ENCODE measurements around the gene MORN4. TPM values are rescaled to one million over a fixed set of nuclear protein-coding genes. Genes with fewer than 3 reads are reported as not detected.

The MORN4 gene
- total RNA-seq, 4 donors from 2014 or later, result 0.34 to 3.6 (median 1.2) TPM

DNA sequence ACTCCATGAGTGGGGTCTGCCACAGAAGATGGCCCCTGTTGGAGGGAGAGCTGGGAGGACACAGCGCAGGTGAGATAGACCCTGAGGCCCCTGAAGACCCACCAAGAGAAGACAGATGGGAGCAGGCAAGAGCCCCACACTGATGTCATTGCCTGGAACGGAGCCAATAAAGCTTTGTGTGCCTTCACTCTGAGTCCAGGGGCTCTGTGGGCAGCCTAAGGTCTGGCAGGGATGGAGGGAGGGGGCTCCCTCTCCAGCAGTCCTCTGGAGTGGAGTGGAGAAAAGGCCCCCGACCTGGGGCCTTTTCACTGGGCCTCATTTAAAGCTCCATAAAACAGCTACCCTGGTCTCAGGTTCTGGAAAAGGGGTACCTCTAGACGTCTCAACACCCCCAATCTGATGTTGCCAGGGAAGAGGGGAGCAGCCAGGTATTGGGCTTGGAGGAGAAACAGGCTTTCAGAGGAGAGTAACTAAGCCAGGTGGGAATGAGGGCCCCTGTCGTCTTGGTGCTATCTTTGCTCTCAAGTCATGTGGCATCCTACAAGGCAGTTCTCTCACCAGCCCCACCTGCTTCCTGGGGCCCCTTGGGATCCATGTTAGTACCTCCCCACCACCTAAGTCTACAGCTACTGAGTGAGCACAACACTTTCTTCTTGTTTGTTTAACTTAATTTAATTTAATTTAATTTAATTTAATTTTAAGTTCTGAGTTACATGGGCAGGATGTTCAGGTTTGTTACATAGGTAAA lies 42.4 kb downstream of the MORN4 start:
- H3K9me3 ChIP-seq, result no peaks in the 10 kb centered on the region
- no peak overlapping the region for H3K27ac ChIP-seq
- TF ChIP-seq POLR2A (IDR thresholded peaks at IDR 0.05), result no peak
- TF ChIP-seq, protein P1, sequence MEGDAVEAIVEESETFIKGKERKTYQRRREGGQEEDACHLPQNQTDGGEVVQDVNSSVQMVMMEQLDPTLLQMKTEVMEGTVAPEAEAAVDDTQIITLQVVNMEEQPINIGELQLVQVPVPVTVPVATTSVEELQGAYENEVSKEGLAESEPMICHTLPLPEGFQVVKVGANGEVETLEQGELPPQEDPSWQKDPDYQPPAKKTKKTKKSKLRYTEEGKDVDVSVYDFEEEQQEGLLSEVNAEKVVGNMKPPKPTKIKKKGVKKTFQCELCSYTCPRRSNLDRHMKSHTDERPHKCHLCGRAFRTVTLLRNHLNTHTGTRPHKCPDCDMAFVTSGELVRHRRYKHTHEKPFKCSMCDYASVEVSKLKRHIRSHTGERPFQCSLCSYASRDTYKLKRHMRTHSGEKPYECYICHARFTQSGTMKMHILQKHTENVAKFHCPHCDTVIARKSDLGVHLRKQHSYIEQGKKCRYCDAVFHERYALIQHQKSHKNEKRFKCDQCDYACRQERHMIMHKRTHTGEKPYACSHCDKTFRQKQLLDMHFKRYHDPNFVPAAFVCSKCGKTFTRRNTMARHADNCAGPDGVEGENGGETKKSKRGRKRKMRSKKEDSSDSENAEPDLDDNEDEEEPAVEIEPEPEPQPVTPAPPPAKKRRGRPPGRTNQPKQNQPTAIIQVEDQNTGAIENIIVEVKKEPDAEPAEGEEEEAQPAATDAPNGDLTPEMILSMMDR (IDR thresholded peaks at IDR 0.05), result no peak
- H3K36me3 ChIP-seq, result no peaks in the 10 kb centered on the region
- no peaks in the 10 kb centered on the region for H3K27me3 ChIP-seq
- 57 to 60% methylated on average over 1 to 4 of the region's 5 CpGs for WGBS, 2 donors
- H3K4me1 ChIP-seq, result peaks cover 0 to 6% (median 4%) of the 10 kb centered on the region in 3 donors
- no peak for DNase-seq
- intact Hi-C loops (cut with DNase I), result no loop called here
- no peak overlapping the region for H3K4me3 ChIP-seq

DNA sequence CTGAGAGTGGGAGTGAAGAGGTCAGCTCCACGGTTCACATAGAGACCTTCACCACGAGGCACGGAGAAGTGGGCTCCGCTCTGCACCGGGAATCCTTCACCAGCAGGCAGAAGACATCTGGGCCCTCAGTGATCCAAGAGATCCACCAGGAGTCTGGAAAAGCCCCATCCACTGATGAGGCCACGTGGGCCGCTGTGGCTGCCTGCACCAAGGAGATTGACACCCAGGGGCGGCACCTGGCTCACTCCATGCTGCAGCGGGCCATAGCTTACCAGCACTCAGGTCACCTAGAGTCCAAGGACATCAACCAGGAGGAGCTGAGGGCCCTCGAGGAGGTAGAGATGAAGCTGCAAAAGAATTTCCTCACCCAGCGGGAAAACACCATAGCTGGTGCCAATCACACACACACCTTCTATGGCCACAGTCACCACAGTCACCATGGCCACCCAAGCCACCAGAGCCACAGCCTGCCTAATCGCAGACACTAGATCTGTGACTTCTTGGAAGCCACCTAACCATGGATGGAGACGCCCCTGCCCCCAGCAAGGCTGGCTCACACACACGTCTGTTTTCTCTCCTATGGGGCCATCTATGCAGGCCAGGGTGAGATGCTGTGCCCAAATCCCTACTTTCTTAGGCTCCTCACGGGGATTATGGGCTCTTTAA lies 43.1 kb downstream of the MORN4 start:
- Histone ChIP-seq H3K4me1 (peaks cover 0 to 3% (median 0%) of the 10 kb centered on the region in 3 donors), H3K27ac (no peak overlapping the region), H3K36me3 (no peaks in the 10 kb centered on the region), H3K4me3 (no peak overlapping the region), H3K27me3 (no peaks in the 10 kb centered on the region), H3K9me3 (no peaks in the 10 kb centered on the region)
- no peak for DNase-seq
- intact Hi-C loops (cut with DNase I), result no loop called here
- TF ChIP-seq POLR2A (IDR thresholded peaks at IDR 0.05), result no peak
- TF ChIP-seq, protein P1 (IDR thresholded peaks at IDR 0.05), result no peak
- WGBS, 2 donors, result 76 to 96% methylated on average over 9 to 11 of the region's 15 CpGs

DNA sequence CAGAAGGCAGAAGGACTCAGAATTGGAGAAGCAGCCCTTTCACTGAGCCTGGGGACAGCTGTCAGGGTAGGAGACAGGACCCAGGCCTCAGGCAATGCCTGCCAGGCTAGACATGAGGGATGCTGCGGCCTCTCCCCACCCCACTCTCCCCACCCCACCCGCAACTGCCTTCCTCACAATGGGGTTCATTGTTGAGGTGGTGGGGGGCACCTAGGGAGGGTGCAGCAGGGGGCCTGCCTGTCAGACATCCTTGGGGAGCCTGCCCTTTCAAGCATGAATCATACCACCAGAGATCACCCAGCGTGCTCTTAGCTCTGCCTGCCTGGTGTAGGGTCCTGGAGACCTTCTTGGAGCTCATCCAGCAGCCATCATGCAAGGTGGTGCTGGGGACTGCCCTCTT lies 43.8 kb downstream of the MORN4 start, which contains the start of gene C10orf62:
Gene C10orf62, plus strand, starts transcription at position 243 of the 400 bp plus-strand sequence. CDS start 177 bp downstream, outside the sequence.
- H3K27me3 ChIP-seq, result no peaks in the 10 kb centered on the region
- no peaks in the 10 kb centered on the region for H3K9me3 ChIP-seq
- H3K27ac ChIP-seq, result no peak within 1 kb of the TSS
- intact Hi-C loops (cut with DNase I), result no loop called here
- 67 to 100% methylated on average over 1 of the region's 3 CpGs for WGBS, 2 donors
- no peak within 1 kb of the TSS for H3K4me3 ChIP-seq
- peaks cover 0 to 10% (median 3%) of the 10 kb centered on the region in 3 donors for H3K4me1 ChIP-seq
- no peak for DNase-seq
- H3K36me3 ChIP-seq, result no peaks in the 10 kb centered on the region
- no peak for TF ChIP-seq POLR2A (IDR thresholded peaks at IDR 0.05)
- TF ChIP-seq, protein P1 (IDR thresholded peaks at IDR 0.05), result no peak

DNA sequence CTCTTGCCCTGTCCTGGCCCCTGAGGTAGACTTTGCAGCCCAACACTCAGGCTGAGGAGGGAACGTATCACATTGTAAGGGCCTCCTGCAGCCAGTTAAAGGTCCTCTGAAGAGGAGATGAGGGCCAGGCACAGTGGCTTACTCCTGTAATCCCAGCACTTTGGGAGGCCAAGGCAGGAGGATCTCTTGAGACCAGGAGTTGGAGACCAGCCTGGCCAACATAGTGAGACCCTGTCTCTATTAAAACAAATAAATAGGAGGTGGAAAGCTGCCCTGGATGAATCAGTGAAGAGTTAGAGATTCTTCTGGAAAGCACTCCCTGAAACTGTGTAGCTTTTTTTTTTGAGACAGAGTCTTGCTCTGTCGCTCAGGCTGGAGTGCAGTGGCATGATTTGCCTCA lies 46.1 kb downstream of the MORN4 start:
- 86 to 100% methylated on average over 2 of the region's 2 CpGs for WGBS, 2 donors
- Histone ChIP-seq H3K4me1 (peaks cover 0 to 21% (median 9%) of the 10 kb centered on the region in 3 donors), H3K9me3 (no peaks in the 10 kb centered on the region), H3K36me3 (no peaks in the 10 kb centered on the region), H3K27me3 (no peaks in the 10 kb centered on the region), H3K27ac (no peak overlapping the region), H3K4me3 (no peak overlapping the region)
- DNase-seq, result no peak
- intact Hi-C loops (cut with DNase I), result no loop called here
- TF ChIP-seq, protein P1 (IDR thresholded peaks at IDR 0.05), result no peak
- TF ChIP-seq POLR2A (IDR thresholded peaks at IDR 0.05), result no peak

DNA sequence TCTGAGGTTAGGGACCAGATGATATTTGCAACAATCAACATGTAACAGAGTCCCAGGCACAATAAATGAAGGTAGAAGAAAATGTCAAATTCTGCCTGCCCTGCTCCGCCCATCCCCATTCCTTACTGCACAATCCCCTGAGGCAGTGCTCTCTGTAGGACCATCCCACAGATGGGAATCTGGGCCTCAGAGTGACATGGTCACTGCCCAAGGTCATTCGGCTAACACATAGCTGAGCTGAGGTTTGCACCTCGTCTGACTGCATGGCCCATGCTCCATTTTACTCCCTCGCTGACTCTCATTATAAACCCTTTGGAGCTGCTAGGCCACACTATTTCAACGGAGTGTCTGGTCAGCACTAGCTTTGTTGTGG lies 47.9 kb downstream of the MORN4 start:
- 86 to 91% methylated on average over 4 to 5 of the region's 5 CpGs for WGBS, 2 donors
- Histone ChIP-seq H3K36me3 (no peaks in the 10 kb centered on the region), H3K4me3 (no peak overlapping the region), H3K27me3 (no peaks in the 10 kb centered on the region), H3K27ac (no peak overlapping the region), H3K9me3 (no peaks in the 10 kb centered on the region), H3K4me1 (peaks cover 0 to 21% (median 9%) of the 10 kb centered on the region in 3 donors)
- intact Hi-C loops (cut with DNase I), result no loop called here
- no peak for DNase-seq
- TF ChIP-seq POLR2A (IDR thresholded peaks at IDR 0.05), result no peak
- TF ChIP-seq, protein P1 (IDR thresholded peaks at IDR 0.05), result no peak

Data from esophagus squamous epithelium (tissue), 5 donors.